ENCODE results near the gene SLC38A10. TPM values are rescaled to one million over a fixed set of nuclear protein-coding genes. Genes with fewer than 3 reads are reported as not detected.

Gene SLC38A10
- 13.2 TPM for polyA plus RNA-seq (2013, experiment 1 of 2)
- polyA plus RNA-seq (2013, experiment 2 of 2): 13.7 TPM

DNA sequence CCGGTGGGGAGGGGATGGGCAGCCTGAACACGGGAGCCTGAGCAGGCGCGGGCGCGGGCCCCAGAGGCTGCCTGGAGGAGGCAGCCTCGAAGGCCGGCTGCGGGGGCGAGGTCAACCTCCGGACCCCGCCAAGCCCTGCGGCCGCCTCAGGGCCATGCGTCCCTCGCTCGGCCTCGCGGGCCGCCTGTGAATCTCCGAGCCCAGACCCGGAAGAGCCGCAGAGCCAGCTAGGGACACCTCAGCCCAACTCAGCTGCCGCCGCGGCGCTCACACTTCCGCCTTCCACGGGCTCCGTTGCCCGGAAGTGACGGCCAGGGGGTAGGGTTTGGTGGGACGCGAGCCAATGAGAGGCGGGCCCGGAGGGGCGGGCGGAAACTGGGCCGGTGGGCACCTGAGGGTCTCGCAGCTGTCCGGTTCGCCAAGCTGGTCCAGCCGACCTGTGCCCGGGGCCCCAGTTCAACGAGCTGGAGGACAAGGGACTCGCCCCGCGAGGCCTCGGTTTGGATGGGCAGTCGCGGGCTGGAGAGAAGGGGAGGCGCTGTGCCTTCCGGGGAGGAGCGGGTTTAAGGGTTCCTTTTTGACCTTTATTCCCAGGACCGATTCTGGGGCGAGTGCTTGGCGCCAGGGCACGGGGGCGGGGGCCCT is at the start of gene SLC38A10:
Gene SLC38A10 (minus strand): TSS at position 277 of the 645 bp plus-strand sequence. CDS start 386 bp downstream, outside the sequence.
- peak within 1 kb of the TSS; percentile 43 for H3K27ac ChIP-seq (ENCODE audit: low read depth, low read length)
- H3K4me2 ChIP-seq (ENCODE audit: low read length): peak within 1 kb of the TSS; percentile 96
- H3K4me1 ChIP-seq (ENCODE audit: control insufficient read depth, low read depth, low read length): peaks cover 3% of the 10 kb centered on the region
- peak; percentile 90 for DNase-seq
- H3K27me3 ChIP-seq (ENCODE audit: insufficient read depth, low read length, poor library complexity): no peaks in the 10 kb centered on the region
- peak within 1 kb of the TSS; percentile 96 for H3K56ac ChIP-seq (ENCODE audit: low read length)
- H4K5ac ChIP-seq (ENCODE audit: low read length): no peak within 1 kb of the TSS
- no CpG with 5 or more reads among the region's 59 CpGs for WGBS (ENCODE audit: extremely low coverage, insufficient coverage, low lambda C conversion rate)
- H2AK5ac ChIP-seq (ENCODE audit: low read length): no peak within 1 kb of the TSS
- peaks cover 8% of the 10 kb centered on the region for H3K79me2 ChIP-seq (ENCODE audit: control insufficient read depth, insufficient read depth, low read length)
- peaks cover 8% of the 10 kb centered on the region for H3K79me1 ChIP-seq (ENCODE audit: low read length)
- peak within 1 kb of the TSS; percentile 42 for H4K8ac ChIP-seq (ENCODE audit: low read depth, low read length)
- H3K18ac ChIP-seq (ENCODE audit: low read length): peak within 1 kb of the TSS; percentile 75
- H3K4ac ChIP-seq (ENCODE audit: low read depth, low read length): peak within 1 kb of the TSS; percentile 65
- H3K4me3 ChIP-seq (ENCODE audit: low read length): peak within 1 kb of the TSS; percentile 90
- H3K9ac ChIP-seq (ENCODE audit: low read length): peak within 1 kb of the TSS; percentile 94
- no peaks in the 10 kb centered on the region for H3K36me3 ChIP-seq (ENCODE audit: control insufficient read depth, insufficient read depth, low read length)
- no peak within 1 kb of the TSS for H2BK15ac ChIP-seq (replicated peaks; ENCODE audit: low read depth)
- no peak within 1 kb of the TSS for H2BK5ac ChIP-seq (ENCODE audit: low read length)
- H2BK120ac ChIP-seq (ENCODE audit: low read depth, low read length): no peak within 1 kb of the TSS
- peak within 1 kb of the TSS; percentile 80 for H3K23ac ChIP-seq (ENCODE audit: low read length)

DNA sequence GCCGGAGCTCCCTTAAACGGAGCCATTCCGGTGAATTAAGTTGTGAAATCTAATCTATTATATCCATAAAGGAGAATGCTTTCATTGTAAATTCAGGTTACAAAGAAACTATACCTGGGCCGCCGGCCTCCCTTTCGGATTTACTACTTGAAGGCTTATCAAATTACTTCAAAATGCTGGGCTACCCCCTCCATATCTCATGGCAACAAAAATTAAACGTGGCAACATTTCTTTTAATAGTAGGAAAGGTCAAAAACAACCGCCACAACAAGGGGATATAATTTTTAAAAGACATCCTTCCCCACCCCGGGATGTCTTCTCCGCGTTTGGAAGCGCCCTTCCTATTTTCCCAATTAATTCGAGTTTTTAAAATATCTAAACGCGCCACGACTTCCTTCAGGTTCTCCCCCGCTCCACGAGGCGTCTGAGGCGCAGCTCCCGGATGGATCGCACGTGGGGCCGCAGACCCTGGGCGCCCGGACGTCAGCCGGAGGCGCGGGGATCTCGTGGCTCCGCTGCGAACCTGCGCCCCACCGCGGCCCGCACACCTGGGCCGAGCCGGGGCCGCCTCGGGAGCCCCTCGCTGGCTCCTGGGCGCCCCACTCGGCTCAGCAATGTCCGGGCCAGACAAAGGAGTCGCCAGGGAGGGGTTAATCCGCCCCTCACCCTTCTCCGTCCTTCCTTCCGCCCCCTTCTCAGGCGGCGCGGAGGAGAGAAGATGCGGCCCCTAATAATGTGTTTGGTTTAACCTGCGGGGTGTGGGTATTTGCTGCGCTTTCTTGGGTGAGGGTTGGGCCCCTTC is 47.4 kb upstream of the SLC38A10 start:
- H3K79me1 ChIP-seq (ENCODE audit: low read length): no peaks in the 10 kb centered on the region
- peaks cover 3% of the 10 kb centered on the region for H3K27me3 ChIP-seq (ENCODE audit: insufficient read depth, low read length, poor library complexity)
- no peak overlapping the region for H2BK120ac ChIP-seq (ENCODE audit: low read depth, low read length)
- peak overlapping the region; percentile 90 for H3K4me3 ChIP-seq (ENCODE audit: low read length)
- H2AK5ac ChIP-seq (ENCODE audit: low read length): no peak overlapping the region
- H3K23ac ChIP-seq (ENCODE audit: low read length): peak overlapping the region; percentile 0
- peak overlapping the region; percentile 98 for H3K18ac ChIP-seq (ENCODE audit: low read length)
- H3K36me3 ChIP-seq (ENCODE audit: control insufficient read depth, insufficient read depth, low read length): no peaks in the 10 kb centered on the region
- H3K79me2 ChIP-seq (ENCODE audit: control insufficient read depth, insufficient read depth, low read length): peaks cover 27% of the 10 kb centered on the region
- H3K4me2 ChIP-seq (ENCODE audit: low read length): peak overlapping the region; percentile 72
- WGBS (ENCODE audit: extremely low coverage, insufficient coverage, low lambda C conversion rate): no CpG with 5 or more reads among the region's 55 CpGs
- H4K8ac ChIP-seq (ENCODE audit: low read depth, low read length): no peak overlapping the region
- no peak overlapping the region for H4K5ac ChIP-seq (ENCODE audit: low read length)
- peak overlapping the region; percentile 88 for H2BK5ac ChIP-seq (ENCODE audit: low read length)
- peak overlapping the region; percentile 100 for H3K9ac ChIP-seq (ENCODE audit: low read length)
- peak overlapping the region; percentile 98 for H3K4ac ChIP-seq (ENCODE audit: low read depth, low read length)
- peak overlapping the region; percentile 96 for H3K56ac ChIP-seq (ENCODE audit: low read length)
- DNase-seq: peak; percentile 80
- H3K27ac ChIP-seq (ENCODE audit: low read depth, low read length): peak overlapping the region; percentile 99
- H3K4me1 ChIP-seq (ENCODE audit: control insufficient read depth, low read depth, low read length): peaks cover 14% of the 10 kb centered on the region
- no peak overlapping the region for H2BK15ac ChIP-seq (replicated peaks; ENCODE audit: low read depth)

DNA sequence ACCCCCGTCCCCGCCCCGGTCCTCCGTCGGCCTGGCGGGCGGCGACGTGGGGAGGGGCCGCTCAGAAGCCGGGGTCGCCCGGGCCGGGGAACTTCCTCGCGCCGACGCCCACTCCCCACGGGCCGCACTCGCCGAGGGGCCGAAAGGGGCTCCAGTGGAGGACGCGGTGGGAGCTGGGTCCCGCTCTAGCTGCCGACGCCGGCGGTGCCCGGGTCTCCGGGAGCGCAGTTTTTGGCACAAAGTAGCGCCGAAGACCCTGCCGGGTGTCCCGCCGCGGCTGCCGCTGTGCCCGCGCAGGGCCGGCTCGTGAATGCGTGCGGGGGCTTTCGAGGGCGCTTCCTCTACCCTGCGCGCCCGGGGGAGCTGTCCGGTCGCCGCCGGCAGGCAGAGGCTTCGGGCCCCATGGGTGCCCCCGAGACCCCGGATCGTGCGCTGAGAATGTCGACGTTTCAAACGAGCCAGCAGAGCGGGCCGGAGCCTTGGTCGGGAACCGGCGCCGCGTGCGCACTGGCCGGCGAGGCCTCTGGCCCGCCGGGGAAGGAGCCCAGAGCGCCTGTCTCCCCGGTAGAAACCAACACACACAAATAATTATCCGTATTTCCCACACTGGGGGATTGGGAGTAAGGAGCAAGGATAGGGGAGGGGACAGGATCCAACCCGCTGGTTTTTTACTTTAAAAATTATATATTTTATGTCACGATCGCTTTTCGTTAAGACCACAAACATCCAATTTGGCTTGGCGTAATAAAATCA is 46.6 kb upstream of the SLC38A10 start:
- Histone ChIP-seq H2BK15ac (replicated peaks; ENCODE audit: low read depth) (no peak overlapping the region), H3K9ac (ENCODE audit: low read length) (peak overlapping the region; percentile 100), H3K4me3 (ENCODE audit: low read length) (peak overlapping the region; percentile 90), H3K36me3 (ENCODE audit: control insufficient read depth, insufficient read depth, low read length) (no peaks in the 10 kb centered on the region), H2BK120ac (ENCODE audit: low read depth, low read length) (peak overlapping the region; percentile 5), H4K5ac (ENCODE audit: low read length) (no peak overlapping the region), H3K79me1 (ENCODE audit: low read length) (no peaks in the 10 kb centered on the region), H3K18ac (ENCODE audit: low read length) (peak overlapping the region; percentile 97), H3K4ac (ENCODE audit: low read depth, low read length) (peak overlapping the region; percentile 40), H3K27me3 (ENCODE audit: insufficient read depth, low read length, poor library complexity) (no peaks in the 10 kb centered on the region), H2AK5ac (ENCODE audit: low read length) (no peak overlapping the region), H3K27ac (ENCODE audit: low read depth, low read length) (no peak overlapping the region), H3K4me1 (ENCODE audit: control insufficient read depth, low read depth, low read length) (peaks cover 14% of the 10 kb centered on the region), H3K23ac (ENCODE audit: low read length) (no peak overlapping the region), H3K56ac (ENCODE audit: low read length) (peak overlapping the region; percentile 96), H2BK5ac (ENCODE audit: low read length) (no peak overlapping the region), H3K79me2 (ENCODE audit: control insufficient read depth, insufficient read depth, low read length) (peaks cover 27% of the 10 kb centered on the region), H4K8ac (ENCODE audit: low read depth, low read length) (no peak overlapping the region), H3K4me2 (ENCODE audit: low read length) (peak overlapping the region; percentile 77)
- no CpG with 5 or more reads among the region's 83 CpGs for WGBS (ENCODE audit: extremely low coverage, insufficient coverage, low lambda C conversion rate)
- DNase-seq: no peak

DNA sequence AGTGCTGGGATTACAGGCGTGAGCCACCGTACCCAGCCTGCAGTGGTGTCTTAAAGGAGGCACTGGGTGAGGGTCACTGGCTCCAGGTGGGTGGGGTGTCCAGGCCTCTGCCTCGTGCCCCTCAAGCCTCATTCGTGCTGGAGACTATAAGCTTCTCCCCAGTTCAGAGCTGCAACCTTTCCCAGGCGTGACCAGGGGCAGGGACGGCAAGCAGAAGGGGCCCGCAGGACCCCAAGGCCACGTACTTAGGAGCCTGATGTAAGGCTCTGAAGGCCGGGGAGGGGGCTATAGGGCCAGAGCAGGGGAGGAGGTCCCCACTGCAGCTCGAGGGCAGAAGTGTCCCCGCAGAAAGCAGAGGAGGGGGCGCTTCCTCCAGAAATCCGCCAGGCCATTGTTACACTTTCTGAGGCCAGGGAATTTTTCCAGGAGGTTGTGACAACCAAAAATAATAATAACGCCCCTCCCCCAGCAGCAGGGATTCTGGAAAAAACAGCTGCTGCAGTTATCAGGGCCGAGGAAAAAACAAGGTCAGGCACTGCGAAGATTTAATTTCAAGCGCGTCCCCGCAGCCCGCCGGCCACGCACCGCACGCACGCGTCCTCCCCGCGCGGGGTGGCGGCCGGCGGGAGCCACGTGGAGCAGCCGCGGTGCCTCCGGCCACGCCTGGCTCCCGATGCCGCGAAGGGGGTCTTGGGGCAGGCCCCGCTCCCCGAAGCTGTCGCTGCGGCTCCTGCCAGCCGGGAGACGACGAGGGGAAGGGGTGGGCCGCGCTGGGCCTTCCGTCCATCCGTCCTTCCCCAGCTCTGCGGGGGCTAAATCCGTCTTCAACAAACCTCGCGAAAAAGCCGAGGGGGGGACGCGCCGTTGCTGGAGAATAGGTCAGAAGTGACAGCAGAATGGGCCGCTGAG is 45.8 kb upstream of the SLC38A10 start:
- peak overlapping the region; percentile 77 for H3K4me2 ChIP-seq (ENCODE audit: low read length)
- H4K8ac ChIP-seq (ENCODE audit: low read depth, low read length): no peak overlapping the region
- H3K4me1 ChIP-seq (ENCODE audit: control insufficient read depth, low read depth, low read length): peaks cover 14% of the 10 kb centered on the region
- H3K56ac ChIP-seq (ENCODE audit: low read length): peak overlapping the region; percentile 96
- H3K4ac ChIP-seq (ENCODE audit: low read depth, low read length): peak overlapping the region; percentile 66
- WGBS (ENCODE audit: extremely low coverage, insufficient coverage, low lambda C conversion rate): no CpG with 5 or more reads among the region's 60 CpGs
- no peaks in the 10 kb centered on the region for H3K36me3 ChIP-seq (ENCODE audit: control insufficient read depth, insufficient read depth, low read length)
- H3K4me3 ChIP-seq (ENCODE audit: low read length): peak overlapping the region; percentile 7
- no peaks in the 10 kb centered on the region for H3K27me3 ChIP-seq (ENCODE audit: insufficient read depth, low read length, poor library complexity)
- peak overlapping the region; percentile 5 for H2BK120ac ChIP-seq (ENCODE audit: low read depth, low read length)
- H2BK15ac ChIP-seq (replicated peaks; ENCODE audit: low read depth): no peak overlapping the region
- peak overlapping the region; percentile 100 for H3K23ac ChIP-seq (ENCODE audit: low read length)
- no peak for DNase-seq
- no peaks in the 10 kb centered on the region for H3K79me1 ChIP-seq (ENCODE audit: low read length)
- H2BK5ac ChIP-seq (ENCODE audit: low read length): no peak overlapping the region
- H3K9ac ChIP-seq (ENCODE audit: low read length): peak overlapping the region; percentile 100
- H3K18ac ChIP-seq (ENCODE audit: low read length): peak overlapping the region; percentile 97
- no peak overlapping the region for H4K5ac ChIP-seq (ENCODE audit: low read length)
- peaks cover 27% of the 10 kb centered on the region for H3K79me2 ChIP-seq (ENCODE audit: control insufficient read depth, insufficient read depth, low read length)
- peak overlapping the region; percentile 18 for H3K27ac ChIP-seq (ENCODE audit: low read depth, low read length)
- H2AK5ac ChIP-seq (ENCODE audit: low read length): no peak overlapping the region

Data from mesendoderm (in vitro differentiated cells).